ENCODE results near the gene RTKN.
"Not testable (repeated sequence)": the region's sequence is repeated elsewhere in the genome, so short reads cannot be mapped to it uniquely, and the experiment has no call there.

Gene RTKN

GRCh38 chr2:74460187-74460586 lies 18.4 kb upstream of the RTKN start:
- DNase-seq: not testable (repeated sequence)

- DNase-seq: not testable (repeated sequence)
Observed at GRCh38 chr2:74459503-74460118, 17.9 kb upstream of the RTKN start.

DNA sequence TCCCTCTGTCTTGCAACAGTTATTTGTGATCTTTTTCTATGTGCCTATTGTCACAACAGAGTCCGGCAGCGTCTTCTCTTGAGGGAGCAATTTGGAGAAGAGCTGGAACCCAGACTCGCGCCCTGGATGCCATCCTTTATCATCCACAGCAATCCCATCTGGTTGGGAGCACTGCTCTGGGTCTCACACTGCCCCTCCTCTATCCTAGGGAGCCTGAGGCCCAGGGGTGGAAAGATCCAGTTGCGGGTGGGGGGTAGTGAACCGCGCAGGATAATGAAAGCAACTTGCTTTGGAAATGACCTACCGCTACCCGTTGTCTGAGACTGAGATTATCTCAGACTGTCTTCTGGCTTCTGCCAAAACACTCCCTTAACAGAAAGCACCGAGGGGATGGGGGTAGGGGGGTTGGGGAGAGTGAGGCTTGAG lies 17.2 kb upstream of the RTKN start:
- no peak for DNase-seq

DNA sequence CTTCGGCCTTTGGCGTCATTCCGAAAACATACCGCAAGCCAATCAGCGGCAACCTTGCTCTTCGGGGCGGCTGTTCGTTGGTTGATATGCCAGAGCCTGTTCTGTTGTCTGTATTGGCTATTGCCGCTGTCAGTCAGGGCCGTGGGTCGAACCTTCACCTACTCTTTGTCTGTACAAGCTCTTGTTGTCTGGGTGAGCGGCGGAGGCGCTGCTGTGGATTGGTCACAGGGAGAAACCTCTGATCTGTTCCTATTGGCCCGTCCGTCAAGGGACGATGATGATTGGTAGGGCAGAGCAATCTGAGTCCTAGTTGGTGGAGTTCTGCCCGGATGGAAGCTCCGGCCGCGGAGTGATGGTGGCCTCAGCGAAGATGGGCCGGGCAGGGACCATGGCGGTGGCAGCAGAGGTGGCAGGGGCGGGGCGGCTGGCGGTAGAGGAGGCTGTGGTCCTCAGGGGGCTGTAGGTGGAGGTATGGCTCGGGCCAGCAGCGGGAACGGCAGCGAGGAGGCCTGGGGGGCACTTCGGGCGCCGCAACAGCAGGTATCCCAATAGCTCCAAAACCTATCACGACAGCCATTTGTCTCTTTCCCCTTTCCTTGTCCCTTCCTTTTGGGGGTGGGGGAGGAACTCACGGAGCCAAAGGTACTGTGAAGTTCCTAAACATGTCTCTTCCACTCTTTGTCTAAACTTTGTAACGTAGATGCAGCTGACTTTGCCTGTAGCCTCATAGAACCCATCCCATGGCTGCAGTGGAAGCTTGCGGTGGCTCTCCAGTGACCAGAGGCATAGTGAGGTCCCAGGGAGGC lies 16.6 kb upstream of the RTKN start, which contains the start of gene WBP1:
Gene WBP1 (plus strand): TSS at position 307 of the 806 bp plus-strand sequence. CDS start 165 bp downstream, at position 472.
- DNase-seq: peak; percentile 100

- peak; percentile 83 to 87 for DNase-seq
Observed at GRCh38 chr2:74457549-74458131, 15.9 kb upstream of the RTKN start.

GRCh38 chr2:74457129-74457548 lies 15.4 kb upstream of the RTKN start:
- no peak for DNase-seq

- DNase-seq: peak; percentile 96 to 99
Observed at GRCh38 chr2:74454654-74455511, 13.1 kb upstream of the RTKN start, which contains the start of gene INO80B. INO80B (plus strand) TSS chr2:74455087; CDS start chr2:74455117, 30 bp downstream.

DNA sequence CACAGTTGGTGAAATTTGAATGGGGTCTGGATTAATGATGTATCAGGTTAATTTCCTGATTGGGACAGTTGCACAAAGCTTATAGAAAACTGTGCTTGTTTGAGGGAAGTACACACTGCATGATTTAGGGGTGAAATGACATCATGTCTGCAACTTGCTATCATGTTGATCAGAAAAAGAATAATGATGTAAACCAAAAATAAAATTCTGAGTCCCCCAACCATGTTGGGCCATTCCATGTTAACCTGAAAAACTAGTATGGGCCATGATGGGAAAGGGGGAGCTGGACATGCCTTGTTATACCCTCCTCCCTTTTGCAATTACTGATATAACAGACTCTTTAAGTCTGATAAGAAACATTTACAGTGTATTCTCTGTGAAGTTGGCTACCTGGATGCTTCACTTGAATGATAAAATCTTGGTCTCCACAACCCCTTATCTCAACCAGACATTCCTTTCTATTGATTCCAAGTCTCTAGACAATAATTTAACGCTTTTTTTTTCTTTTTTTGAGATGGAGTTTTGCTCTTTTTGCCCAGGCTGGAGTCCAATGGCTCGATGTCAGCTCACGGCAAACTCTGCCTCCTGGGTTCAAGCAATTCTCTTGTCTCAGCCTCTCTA lies 8.9 kb upstream of the RTKN start:
- no peak for DNase-seq

GRCh38 chr2:74448771-74449170 lies 7.0 kb upstream of the RTKN start:
- no peak for DNase-seq

DNA sequence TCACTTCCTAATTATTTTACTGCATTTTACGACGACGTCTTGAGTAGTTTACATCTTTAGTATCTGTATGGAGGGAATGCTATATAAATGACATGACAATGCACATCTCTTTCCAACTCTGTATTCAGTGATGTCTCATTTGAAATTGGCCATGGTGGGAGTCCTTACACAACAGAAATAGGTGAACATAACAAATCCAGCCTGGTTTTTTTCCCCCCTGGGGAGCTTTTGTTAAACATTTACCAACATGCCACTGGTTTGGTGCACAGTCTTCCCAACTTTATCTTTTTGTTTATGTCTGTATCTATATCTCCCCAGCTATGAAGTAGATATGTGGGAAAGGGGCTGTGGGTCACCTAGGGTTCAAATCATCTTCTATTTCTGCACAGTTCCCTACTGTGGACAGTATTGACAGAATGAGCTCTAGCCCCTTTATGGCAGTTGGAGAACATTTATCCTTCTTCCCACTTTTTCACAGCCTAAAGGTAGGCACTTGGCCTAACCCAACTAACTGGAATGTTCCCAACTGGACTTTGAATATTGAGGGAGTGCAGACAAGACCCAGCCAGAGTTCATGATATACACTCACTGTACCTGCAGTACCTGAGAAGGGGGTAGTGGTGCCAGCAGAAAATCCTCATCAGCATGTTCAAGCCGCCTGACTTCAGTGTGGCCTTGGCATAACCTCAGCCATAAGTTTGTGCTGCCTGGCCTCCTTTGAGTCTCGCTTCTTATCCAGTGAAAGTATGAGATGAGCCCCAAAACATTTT lies 5.7 kb upstream of the RTKN start:
- no peak for DNase-seq

- no peak for DNase-seq
Observed at GRCh38 chr2:74444498-74445318, 3.0 kb upstream of the RTKN start.

DNA sequence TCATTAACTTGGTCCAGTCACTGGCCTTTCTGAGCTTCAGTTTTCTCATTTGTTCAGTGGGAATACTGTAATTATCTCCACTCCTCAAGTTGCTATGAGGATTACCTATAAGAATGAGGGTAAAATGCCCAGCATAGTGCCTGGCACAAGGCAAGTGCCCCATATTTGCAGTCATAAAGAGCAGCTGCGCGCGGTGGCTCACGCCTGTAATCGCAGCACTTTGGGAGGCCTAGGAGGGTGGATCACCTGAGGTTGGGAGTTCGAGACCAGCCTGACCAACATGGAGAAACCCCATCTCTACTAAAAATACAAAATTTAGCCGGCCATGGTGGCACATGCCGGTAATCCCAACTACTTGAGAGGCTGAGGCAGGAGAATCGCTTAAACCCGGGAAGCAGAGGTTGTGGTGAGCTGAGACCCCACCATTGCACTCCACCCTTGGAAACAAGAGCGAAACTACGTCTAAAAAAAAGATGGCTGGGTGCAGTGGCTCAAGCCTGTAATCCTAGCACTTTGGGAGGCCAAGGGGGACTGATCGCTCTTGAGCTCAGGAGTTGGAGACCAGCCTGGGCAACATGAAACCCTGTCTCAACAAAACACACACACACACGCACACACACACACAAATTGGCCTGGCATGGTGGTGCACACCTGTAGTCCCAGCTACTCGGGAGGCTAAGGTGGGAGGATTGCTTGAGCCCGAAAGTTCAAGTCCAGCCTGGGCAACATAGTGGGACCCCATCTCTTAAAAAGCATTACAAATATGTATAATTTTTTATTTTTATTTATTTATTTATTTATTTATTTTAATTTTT lies 953 bp upstream of the RTKN start:
- not testable (repeated sequence) for DNase-seq

DNA sequence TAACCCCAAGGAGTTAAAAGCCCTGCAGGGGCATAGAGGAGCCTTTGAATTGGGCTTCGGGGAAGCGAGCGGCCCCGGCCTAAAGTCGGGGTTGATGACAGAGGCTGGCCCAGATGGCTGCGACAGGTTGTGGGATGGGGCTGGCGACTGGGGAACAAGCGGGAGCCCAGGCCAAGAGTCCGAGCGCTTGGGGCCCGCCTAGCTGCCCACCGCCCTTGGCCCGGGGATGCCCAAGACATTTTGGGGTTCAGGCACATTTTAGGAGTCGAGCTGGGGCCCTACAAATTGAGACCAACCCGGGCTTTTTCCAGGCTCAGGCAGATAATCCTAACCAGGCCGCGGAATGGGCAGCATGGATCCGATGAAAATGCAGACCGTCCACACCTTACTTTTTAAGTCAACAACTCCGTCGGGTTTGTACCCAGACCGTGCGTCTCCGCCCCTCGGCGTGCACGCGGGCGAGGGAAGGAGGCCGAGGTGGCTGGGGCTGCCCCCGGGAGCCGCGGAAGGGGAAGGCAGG lies 507 bp downstream of the RTKN start:
- DNase-seq: no peak

DNA sequence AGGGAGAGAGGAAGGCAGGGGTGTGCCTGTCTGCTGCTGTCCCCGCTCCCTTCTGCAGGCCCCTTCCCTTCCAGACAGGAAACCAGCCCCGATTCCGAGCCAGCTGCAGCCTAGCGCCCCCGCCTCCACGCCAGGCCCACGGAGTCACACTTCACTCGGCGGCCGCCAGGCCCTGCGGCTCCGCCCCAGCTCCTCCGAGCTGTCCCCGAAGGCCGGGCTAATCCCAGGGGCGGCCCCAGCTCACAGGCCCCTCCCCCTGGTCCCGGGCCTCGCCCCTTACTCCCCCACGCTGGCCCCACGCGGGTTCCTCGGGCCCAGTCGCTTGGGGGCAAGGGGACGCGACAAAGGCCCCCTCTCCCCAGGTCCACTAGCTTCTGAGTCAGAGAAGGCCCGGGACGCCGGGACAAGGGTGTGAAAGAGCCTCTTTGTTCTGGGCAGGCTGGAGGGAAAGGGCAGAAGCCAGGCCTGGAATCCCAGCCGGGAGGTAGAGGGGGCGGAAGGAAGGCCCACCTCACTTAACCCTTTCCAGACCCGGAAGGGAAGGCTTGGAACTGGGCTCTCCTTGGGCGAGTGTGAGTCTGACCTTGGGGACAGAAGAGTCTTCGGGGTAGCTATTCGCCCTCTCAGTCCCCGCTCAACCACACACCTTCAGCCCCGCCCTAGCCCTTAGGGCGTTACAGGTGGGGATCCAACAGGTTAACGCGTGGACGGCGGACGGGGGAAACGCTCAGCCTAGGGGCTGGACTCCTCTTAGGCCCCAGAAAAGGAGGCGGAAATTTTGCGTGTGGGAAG lies 1.2 kb downstream of the RTKN start:
- DNase-seq: peak; percentile 51 to 60

DNA sequence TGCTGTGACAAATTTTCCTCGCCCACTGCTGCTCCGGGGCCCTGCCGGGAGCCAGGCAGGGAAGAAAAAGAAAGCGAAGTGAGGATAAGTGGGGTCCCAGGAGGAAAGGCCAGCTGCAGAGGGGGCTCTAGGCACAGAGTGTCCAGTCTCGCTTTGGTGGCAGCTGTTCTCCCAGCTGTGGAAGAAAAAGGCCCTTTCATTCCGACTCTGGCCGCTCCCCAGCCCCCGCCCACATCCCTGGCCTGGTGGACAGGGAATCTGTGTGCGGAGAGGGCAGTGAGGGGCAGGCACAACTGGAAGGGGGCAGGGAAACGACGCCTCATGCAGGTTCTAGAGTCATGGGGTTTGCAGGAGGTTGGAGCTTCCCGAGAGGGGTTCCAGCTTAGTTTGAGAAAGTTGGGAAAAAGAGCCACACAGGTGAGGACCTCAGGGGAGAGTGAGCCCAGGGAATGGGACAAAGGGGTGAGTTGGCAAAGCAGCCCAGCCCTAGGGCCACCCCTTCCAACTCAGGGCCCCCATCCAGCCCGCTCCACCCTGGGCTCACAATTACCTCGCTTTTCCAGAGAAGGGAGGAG lies 1.8 kb downstream of the RTKN start:
- DNase-seq: no peak

DNA sequence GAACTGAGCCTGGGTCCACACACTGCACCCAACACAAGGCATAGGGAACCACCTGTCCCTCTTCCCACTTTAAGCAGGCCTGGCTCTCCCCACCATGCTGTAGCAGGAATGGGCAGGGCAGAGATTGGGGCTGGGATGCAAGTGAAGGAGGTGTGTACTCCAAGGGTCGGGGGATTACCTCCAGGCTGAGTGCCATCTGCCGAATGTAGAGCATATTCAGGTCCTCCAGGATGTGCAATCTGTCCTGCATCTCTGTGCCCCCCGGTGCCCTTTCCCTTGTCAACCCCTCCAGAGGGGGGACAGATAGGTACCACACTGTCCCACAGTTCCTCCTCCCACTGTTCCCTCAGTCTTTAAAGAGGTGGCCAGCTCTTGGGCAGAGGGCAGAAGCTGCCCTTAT lies 2.4 kb downstream of the RTKN start:
- no peak for DNase-seq

GRCh38 chr2:74438248-74438647 lies 3.5 kb downstream of the RTKN start:
- no peak for DNase-seq

Measured in CD4-positive, alpha-beta T cell treated with Interferon alpha-2 for 1 hour (primary cell).